GM12875 (cell line): Measurements from ENCODE around the gene DYNC2I2.

Experiments used
- H3K4me3 ChIP-seq: one replicate; pipeline ENCODE4 v1.5.1; 2011; ENCODE audit warnings: low read depth, low read length, control low read depth
- TF ChIP-seq, protein P1 (sequence below): IDR thresholded peaks from 2 replicates; pipeline ENCODE4 v1.5.1; 2011; ENCODE audit warnings: low read depth, mild to moderate bottlenecking, control low read depth, inconsistent platforms, low read length, moderate library complexity, borderline replicate concordance; ENCODE audit not compliant: insufficient read depth

Gene DYNC2I2

DNA sequence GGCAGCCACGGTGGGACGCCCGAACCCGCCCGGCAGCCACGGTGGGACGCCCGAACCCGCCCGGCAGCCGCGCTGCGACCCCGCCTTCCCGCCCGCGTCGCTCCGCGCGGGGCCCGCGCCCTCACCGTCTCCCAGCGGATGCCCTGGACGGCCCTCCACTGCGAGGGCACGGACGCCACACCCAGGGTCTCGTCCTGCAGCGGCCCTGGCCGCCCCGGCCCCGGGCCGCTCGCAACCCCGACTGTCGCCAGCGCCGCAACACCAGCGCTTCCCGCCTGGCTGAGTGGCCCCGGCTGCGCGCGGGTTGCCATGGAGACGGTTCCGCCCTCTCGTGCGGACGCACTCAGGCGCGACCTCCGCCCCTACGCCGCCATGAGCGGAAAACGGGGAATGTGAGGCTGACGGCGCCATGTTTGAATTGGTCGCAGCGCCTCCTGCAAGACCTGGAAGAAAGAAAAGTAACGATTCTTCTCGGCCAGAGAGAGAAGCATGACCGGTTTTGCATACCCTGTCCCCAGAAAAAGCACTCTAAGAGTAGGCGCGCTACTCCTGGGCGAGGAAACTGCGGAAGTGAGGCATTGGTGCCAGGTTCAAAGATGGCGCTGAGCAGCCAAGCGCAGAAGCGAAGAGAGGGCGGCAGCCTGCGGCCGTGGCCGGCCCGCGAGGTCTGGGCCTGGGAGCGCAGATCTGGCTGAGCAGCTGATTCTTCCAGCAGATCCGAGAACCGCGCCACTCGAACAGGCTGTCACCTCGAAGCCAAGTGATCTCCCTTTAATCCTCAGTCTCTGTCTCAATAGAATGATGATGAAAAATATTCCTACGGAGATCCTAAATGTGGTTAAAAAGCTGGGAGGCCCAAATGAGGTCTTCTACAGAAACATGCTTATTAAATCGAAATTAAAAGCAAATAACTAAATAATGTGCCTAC is at the start of gene DYNC2I2:
DYNC2I2 (minus strand) TSS at position 432 of the 928 bp plus-strand sequence; CDS start at position 311, 121 bp downstream.
- TF ChIP-seq, protein P1, sequence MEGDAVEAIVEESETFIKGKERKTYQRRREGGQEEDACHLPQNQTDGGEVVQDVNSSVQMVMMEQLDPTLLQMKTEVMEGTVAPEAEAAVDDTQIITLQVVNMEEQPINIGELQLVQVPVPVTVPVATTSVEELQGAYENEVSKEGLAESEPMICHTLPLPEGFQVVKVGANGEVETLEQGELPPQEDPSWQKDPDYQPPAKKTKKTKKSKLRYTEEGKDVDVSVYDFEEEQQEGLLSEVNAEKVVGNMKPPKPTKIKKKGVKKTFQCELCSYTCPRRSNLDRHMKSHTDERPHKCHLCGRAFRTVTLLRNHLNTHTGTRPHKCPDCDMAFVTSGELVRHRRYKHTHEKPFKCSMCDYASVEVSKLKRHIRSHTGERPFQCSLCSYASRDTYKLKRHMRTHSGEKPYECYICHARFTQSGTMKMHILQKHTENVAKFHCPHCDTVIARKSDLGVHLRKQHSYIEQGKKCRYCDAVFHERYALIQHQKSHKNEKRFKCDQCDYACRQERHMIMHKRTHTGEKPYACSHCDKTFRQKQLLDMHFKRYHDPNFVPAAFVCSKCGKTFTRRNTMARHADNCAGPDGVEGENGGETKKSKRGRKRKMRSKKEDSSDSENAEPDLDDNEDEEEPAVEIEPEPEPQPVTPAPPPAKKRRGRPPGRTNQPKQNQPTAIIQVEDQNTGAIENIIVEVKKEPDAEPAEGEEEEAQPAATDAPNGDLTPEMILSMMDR, result no peak
- peak within 1 kb of the TSS; percentile 99 for H3K4me3 ChIP-seq

DNA sequence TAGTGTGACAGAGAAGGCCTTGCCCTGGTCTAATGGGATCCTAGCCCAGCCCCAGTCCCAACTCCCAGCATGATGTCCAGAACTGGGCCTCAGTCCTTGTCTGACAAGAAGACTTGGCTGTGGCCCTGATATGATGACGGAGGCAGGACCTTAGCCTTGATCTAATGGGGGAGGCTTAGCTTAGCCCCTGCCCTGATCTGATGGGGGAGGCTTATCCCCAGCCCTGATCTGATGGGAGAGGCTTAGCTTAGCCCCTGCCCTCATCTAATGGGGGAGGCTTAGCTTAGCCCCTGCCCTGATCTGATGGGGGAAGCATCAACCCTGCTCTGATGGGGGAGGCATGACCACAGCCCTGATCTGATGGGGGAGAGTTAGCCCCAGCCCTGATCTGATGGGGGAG is 49.4 kb upstream of the DYNC2I2 start:
- no peak overlapping the region for H3K4me3 ChIP-seq
- TF ChIP-seq, protein P1, result no peak

GRCh38 chr9:128705051-128705965 is 48.7 kb upstream of the DYNC2I2 start:
- H3K4me3 ChIP-seq, result no peak overlapping the region
- TF ChIP-seq, protein P1, result no peak

DNA sequence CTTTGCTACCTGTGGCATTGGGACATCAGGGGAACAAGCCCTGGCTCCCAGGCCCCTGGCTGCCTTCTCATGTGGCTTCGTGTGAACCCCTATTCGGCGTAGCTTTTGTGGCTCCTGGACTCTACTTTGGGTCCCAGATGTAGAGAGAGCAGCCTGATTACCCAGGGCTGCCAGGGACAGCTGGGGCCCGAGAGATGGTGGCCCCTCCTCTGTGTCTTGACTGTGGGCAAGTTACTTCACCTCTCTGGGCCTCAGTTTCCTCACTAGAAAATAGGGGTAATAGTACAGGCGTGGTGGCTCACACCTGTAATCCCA is 47.7 kb upstream of the DYNC2I2 start:
- TF ChIP-seq, protein P1, result no peak
- no peak overlapping the region for H3K4me3 ChIP-seq

DNA sequence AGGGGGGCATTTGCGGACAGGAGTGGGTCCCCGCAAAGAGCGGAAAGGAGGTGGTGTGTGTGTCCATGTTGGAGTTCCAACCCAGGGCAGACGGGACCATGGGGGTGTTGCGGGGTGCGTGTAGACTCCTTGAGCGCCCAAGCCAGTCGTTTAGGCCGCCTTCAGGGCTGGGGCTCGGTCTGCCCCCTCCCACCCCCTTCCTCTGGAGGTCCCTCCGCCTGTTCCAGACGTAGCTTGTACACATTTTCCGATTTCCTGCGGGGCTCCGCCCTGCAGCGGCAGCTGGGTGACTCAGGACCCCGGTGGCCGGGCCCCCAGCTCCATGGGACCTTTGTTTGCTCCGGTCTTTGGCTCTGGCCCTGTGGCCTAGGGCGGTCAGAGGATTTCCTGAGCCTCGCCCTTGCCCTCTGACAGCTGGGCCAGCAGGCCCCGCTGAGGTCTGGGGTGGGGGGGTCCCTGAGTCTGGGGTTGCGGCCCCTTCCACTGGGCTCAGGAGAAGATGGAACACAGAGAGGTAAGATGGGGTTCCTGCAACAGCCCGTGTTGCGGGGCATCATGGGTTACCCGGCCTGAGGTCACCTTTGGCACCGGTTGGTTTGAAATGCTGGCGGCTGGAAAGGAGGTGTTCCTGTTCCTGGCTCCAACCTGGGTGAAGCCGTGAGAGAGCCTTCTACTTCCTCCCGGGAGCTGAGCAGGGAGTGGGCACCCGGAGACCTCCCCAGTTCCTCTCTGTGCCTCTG is 47.1 kb upstream of the DYNC2I2 start:
- TF ChIP-seq, protein P1, result no peak
- no peak overlapping the region for H3K4me3 ChIP-seq

DNA sequence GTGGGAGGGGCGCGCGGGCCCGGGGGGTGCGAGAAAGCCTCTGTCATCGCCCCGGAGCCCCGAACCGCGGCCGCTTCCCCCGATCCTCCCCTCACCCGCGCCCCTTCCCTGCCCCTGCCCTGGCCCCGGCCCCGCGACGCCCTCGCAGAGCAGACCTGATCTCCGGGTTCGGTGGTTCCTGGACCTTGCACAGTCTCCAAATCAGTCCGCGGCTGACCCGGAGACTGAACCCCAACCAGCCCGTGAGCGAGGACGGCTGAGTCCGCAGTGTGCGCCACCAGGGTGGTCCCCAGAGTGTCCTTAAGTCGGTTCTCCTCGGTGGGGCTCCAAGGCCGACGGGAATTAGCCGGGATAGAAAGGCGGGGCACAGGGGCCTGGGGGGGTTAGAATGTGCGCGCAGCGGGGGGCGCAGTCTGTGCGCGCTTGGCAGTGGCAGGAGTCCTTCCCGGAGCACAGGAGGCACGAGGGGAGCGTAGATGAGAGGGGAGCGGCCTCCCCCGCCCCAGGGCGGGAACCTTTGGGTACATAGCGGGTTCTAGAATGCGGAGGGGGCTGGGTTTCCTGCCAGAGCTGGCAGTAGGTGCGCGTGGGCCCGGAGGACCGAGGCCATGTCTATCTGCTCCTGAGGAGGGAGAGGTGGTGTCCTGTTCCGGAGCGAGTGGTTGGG is 46.4 kb upstream of the DYNC2I2 start:
- TF ChIP-seq, protein P1, result no peak

More for the DNA sequence above, 46.4 kb upstream of the DYNC2I2 start:
- H3K4me3 ChIP-seq, result peak overlapping the region; percentile 84
